ENCODE measurements around the gene MRPL22. TPM values are rescaled to one million over a fixed set of nuclear protein-coding genes. Genes with fewer than 3 reads are reported as not detected.
"Not testable (repeated sequence)": the region's sequence is repeated elsewhere in the genome, so short reads cannot be mapped to it uniquely, and the experiment has no call there.

MRPL22 gene
- total RNA-seq, 1 experiment from 2014 or later: 123 TPM

DNA sequence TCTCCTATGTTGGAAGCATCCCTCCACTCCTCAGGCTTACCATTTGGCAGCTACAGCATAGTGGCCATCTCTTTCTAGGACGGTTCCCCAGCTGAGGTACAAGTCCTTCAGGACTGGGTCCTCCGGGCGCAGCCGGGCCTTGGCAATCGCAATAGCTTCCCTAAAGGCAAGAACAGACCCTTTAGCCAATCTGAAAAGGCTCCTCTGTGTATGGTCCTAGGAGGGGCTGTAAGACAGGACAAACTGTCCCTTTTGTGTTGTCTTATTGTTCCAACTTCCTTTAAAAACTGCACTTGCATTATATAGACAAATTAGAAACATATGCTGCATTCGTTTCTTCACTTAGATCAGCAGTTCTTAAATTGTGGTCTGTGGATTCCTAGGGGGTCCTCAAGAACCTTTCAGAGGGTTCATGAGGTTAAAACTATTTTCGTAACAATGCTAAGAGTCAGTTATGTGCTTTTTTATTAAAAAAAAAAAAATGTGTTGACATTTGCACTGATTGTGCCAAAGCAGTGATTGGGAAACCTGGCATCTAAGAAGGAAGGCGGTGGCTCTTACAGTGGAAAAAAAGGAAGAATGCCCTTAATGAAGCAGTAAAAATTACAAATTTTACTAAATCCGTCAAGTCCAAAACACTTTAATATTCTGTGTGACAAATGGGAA is 41.6 kb upstream of the MRPL22 start:
- ChIA-PET POLR2A (interaction anchor here (1.0 kb wide), 1 partner anchor 49 kb away, joined by 3 read pairs; the partner anchor contains the start of gene FAXDC2), CTCF (interaction anchor here (0.6 to 1.0 kb wide), 3 partner anchors 31 to 827 kb away, joined by 3 to 4 read pairs (median 3); no protein-coding TSS in a partner anchor)
- intact Hi-C loops (cut with micrococcal nuclease): no loop called here
- no peak overlapping the region for H3K4me3 Mint-ChIP-seq (ENCODE audit: unreplicated experiment)
- peaks cover 93% of the 10 kb centered on the region for H3K36me3 Mint-ChIP-seq (ENCODE audit: insufficient read depth, unreplicated experiment)
- H3K27ac Mint-ChIP-seq (ENCODE audit: low read depth, unreplicated experiment): no peak overlapping the region
- DNase-seq (ENCODE audit: unreplicated experiment): no peak
- TF ChIP-seq, protein P1, sequence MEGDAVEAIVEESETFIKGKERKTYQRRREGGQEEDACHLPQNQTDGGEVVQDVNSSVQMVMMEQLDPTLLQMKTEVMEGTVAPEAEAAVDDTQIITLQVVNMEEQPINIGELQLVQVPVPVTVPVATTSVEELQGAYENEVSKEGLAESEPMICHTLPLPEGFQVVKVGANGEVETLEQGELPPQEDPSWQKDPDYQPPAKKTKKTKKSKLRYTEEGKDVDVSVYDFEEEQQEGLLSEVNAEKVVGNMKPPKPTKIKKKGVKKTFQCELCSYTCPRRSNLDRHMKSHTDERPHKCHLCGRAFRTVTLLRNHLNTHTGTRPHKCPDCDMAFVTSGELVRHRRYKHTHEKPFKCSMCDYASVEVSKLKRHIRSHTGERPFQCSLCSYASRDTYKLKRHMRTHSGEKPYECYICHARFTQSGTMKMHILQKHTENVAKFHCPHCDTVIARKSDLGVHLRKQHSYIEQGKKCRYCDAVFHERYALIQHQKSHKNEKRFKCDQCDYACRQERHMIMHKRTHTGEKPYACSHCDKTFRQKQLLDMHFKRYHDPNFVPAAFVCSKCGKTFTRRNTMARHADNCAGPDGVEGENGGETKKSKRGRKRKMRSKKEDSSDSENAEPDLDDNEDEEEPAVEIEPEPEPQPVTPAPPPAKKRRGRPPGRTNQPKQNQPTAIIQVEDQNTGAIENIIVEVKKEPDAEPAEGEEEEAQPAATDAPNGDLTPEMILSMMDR (IDR thresholded peaks at IDR 0.05; ENCODE audit: unreplicated experiment): no peak
- no peaks in the 10 kb centered on the region for H3K27me3 Mint-ChIP-seq (ENCODE audit: insufficient read depth, unreplicated experiment)
- no peaks in the 10 kb centered on the region for H3K9me3 Mint-ChIP-seq (ENCODE audit: unreplicated experiment)
- BruUV-seq (replicated peaks): no TSS peak
- no peaks in the 10 kb centered on the region for H3K4me1 Mint-ChIP-seq (ENCODE audit: insufficient read depth, unreplicated experiment)

DNA sequence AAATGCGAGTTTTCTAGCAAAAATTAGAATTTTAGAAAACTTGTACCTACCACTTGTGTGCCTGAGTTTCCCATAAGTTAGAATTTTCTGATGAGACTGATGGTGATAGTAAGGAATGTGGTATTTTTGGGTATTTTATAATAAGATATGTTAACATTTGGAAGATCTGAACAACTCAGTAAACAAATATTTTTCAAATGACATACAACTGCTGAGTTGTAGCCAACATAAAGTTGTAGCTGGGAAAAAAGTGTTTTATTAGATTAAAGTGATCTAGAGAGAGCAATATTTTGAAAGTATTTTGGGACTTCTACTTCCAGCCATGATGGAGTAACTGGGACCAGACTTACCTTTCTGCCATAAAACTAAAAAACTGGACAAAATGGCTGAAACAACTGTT is 40.8 kb upstream of the MRPL22 start:
- H3K9me3 Mint-ChIP-seq (ENCODE audit: unreplicated experiment): no peaks in the 10 kb centered on the region
- H3K27ac Mint-ChIP-seq (ENCODE audit: low read depth, unreplicated experiment): no peak overlapping the region
- TF ChIP-seq, protein P1 (IDR thresholded peaks at IDR 0.05; ENCODE audit: unreplicated experiment): no peak
- H3K4me1 Mint-ChIP-seq (ENCODE audit: insufficient read depth, unreplicated experiment): no peaks in the 10 kb centered on the region
- BruUV-seq (replicated peaks): no TSS peak
- POLR2A ChIA-PET: no interaction called here
- DNase-seq (ENCODE audit: unreplicated experiment): no peak
- intact Hi-C loops (cut with micrococcal nuclease): loop anchor here (10.0 kb wide), 1 partner anchor 245 kb away; no protein-coding TSS in a partner anchor
- CTCF ChIA-PET: interaction anchor here (0.6 to 1.5 kb wide), 5 partner anchors 21 to 919 kb away, joined by 3 to 4 read pairs (median 3); no protein-coding TSS in a partner anchor
- no peaks in the 10 kb centered on the region for H3K27me3 Mint-ChIP-seq (ENCODE audit: insufficient read depth, unreplicated experiment)
- peaks cover 93% of the 10 kb centered on the region for H3K36me3 Mint-ChIP-seq (ENCODE audit: insufficient read depth, unreplicated experiment)
- no peak overlapping the region for H3K4me3 Mint-ChIP-seq (ENCODE audit: unreplicated experiment)

DNA sequence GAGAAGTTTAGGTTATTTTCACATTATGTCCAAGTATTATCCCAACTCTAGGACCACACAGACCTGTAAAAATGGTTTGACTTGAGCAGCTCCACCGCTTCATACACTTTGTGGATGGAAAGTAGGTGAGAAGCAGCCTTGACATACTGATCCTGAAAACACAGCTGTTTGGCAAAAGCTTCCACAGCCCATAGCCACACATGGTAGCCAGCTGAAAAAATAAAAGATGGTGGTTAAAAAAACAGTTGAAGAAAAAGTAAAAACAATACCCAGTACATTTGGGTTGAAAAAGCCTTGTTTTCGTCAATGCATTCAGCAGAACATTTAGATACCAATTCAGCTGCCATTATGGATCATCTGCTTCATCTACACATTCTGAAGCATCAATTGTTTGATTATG is 39.6 kb upstream of the MRPL22 start:
- H3K4me3 Mint-ChIP-seq (ENCODE audit: unreplicated experiment): no peak overlapping the region
- BruUV-seq (replicated peaks): no TSS peak
- no peaks in the 10 kb centered on the region for H3K4me1 Mint-ChIP-seq (ENCODE audit: insufficient read depth, unreplicated experiment)
- no peak for DNase-seq (ENCODE audit: unreplicated experiment)
- TF ChIP-seq, protein P1 (IDR thresholded peaks at IDR 0.05; ENCODE audit: unreplicated experiment): no peak
- H3K27ac Mint-ChIP-seq (ENCODE audit: low read depth, unreplicated experiment): no peak overlapping the region
- no peaks in the 10 kb centered on the region for H3K27me3 Mint-ChIP-seq (ENCODE audit: insufficient read depth, unreplicated experiment)
- CTCF ChIA-PET: interaction anchor here (0.8 to 1.5 kb wide), 5 partner anchors 19 to 1319 kb away, joined by 3 to 4 read pairs (median 3); no protein-coding TSS in a partner anchor
- POLR2A ChIA-PET: interaction anchor here (0.8 to 1.7 kb wide), 2 partner anchors 9 to 36 kb away, joined by 3 to 5 read pairs; partner anchors contain the start of gene GEMIN5
- intact Hi-C loops (cut with micrococcal nuclease): loop anchor here (10.0 kb wide), 1 partner anchor 246 kb away; no protein-coding TSS in a partner anchor
- no peaks in the 10 kb centered on the region for H3K9me3 Mint-ChIP-seq (ENCODE audit: unreplicated experiment)
- H3K36me3 Mint-ChIP-seq (ENCODE audit: insufficient read depth, unreplicated experiment): peaks cover 93% of the 10 kb centered on the region

DNA sequence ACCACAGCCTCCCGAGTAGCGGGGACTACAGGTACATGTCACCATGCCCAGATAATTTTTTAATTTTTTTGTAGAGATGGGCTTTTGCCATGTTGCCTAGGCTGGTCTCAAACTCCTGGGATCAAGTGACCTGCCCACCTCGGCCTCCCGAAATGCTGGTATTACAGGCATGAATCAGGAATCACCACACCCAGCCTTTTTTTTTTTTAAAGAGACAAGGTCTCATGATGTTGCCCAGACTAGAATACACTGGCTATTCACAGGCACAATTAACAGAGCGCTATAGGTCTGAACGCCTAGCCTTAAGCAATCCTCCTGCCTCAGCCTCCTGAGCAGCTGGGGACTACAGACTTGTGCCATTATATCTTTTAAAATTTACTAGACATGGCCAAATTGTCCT is 39.0 kb upstream of the MRPL22 start:
- Mint-ChIP-seq H3K4me1 (ENCODE audit: insufficient read depth, unreplicated experiment) (no peaks in the 10 kb centered on the region), H3K27me3 (ENCODE audit: insufficient read depth, unreplicated experiment) (no peaks in the 10 kb centered on the region), H3K36me3 (ENCODE audit: insufficient read depth, unreplicated experiment) (peaks cover 93% of the 10 kb centered on the region), H3K9me3 (ENCODE audit: unreplicated experiment) (no peaks in the 10 kb centered on the region), H3K27ac (ENCODE audit: low read depth, unreplicated experiment) (no peak overlapping the region), H3K4me3 (ENCODE audit: unreplicated experiment) (no peak overlapping the region)
- ChIA-PET CTCF (interaction anchor here (0.9 to 1.5 kb wide), 5 partner anchors 10 to 436 kb away, joined by 3 to 4 read pairs (median 3); no protein-coding TSS in a partner anchor), POLR2A (interaction anchor here (1.7 to 1.8 kb wide), 2 partner anchors 9 to 21 kb away, joined by 5 to 8 read pairs; no protein-coding TSS in a partner anchor)
- no peak for DNase-seq (ENCODE audit: unreplicated experiment)
- intact Hi-C loops (cut with micrococcal nuclease): loop anchor here (10.0 kb wide), 1 partner anchor 247 kb away; no protein-coding TSS in a partner anchor
- TF ChIP-seq, protein P1 (IDR thresholded peaks at IDR 0.05; ENCODE audit: unreplicated experiment): no peak
- no TSS peak for BruUV-seq (replicated peaks)

DNA sequence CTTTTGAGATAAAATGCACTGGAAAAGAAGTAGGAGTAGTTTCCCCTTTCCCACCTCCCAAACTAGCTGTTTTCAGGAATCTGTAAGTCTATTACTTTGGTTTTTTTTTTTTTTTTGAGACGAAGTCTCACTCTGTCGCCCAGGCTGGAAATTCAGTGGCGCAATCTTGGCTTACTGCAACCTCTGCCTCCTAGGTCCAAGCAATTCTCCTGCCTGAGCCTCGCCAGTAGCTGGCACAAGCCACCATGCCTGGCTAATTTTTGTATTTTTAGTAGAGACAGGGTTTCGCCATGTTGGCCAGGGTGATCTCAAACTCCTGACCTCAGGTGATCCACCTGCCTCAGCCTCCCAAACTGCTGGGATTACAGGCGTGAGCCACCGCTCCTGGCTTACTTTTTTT is 35.3 kb upstream of the MRPL22 start:
- not testable (repeated sequence) for H3K9me3 Mint-ChIP-seq (ENCODE audit: unreplicated experiment); H3K27ac Mint-ChIP-seq (ENCODE audit: low read depth, unreplicated experiment); H3K27me3 Mint-ChIP-seq (ENCODE audit: insufficient read depth, unreplicated experiment); DNase-seq (ENCODE audit: unreplicated experiment); H3K4me1 Mint-ChIP-seq (ENCODE audit: insufficient read depth, unreplicated experiment); BruUV-seq (replicated peaks); H3K4me3 Mint-ChIP-seq (ENCODE audit: unreplicated experiment)
- POLR2A ChIA-PET: interaction anchor here (0.7 to 1.8 kb wide), 2 partner anchors 12 to 20 kb away, joined by 3 to 5 read pairs; no protein-coding TSS in a partner anchor
- intact Hi-C loops (cut with micrococcal nuclease): loop anchor here (10.0 kb wide), 1 partner anchor 251 kb away; no protein-coding TSS in a partner anchor
- CTCF ChIA-PET: interaction anchor here (1.0 kb wide), 1 partner anchor 11 kb away, joined by 5 read pairs; no protein-coding TSS in a partner anchor
- peaks cover 93% of the 10 kb centered on the region for H3K36me3 Mint-ChIP-seq (ENCODE audit: insufficient read depth, unreplicated experiment)

Measured in MCF 10A (cell line).